ENCODE measurements around the gene MAGEA4.

DNA sequence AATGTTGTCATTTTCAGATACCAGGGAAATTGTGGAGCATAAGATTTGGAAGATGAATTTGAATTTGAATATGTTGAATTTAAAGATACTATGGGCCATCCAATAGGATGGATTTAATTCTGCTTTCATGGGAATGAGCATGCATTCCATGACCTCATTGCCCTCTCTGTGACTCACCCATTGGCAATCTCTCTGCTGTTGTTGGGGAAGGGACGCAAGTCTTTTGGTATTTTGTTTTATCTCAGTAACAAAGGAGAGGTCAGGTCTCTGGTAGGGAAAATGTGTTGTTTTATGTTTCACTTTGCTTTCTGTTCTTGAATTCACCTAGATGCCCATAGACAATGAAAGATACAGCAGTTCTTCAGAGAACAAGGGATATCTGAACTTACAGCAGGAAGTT, 42.1 kb upstream of the MAGEA4 start:
- TF ChIP-seq, protein P1, sequence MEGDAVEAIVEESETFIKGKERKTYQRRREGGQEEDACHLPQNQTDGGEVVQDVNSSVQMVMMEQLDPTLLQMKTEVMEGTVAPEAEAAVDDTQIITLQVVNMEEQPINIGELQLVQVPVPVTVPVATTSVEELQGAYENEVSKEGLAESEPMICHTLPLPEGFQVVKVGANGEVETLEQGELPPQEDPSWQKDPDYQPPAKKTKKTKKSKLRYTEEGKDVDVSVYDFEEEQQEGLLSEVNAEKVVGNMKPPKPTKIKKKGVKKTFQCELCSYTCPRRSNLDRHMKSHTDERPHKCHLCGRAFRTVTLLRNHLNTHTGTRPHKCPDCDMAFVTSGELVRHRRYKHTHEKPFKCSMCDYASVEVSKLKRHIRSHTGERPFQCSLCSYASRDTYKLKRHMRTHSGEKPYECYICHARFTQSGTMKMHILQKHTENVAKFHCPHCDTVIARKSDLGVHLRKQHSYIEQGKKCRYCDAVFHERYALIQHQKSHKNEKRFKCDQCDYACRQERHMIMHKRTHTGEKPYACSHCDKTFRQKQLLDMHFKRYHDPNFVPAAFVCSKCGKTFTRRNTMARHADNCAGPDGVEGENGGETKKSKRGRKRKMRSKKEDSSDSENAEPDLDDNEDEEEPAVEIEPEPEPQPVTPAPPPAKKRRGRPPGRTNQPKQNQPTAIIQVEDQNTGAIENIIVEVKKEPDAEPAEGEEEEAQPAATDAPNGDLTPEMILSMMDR (IDR thresholded peaks at IDR 0.05), result no peak
- no peak for TF ChIP-seq EZH2 (IDR thresholded peaks at IDR 0.05; ENCODE audit: borderline replicate concordance, insufficient read depth, low read depth, low read length, poor library complexity, severe bottlenecking)
